ENCODE data around the gene LRP2. TPM values are rescaled to one million over a fixed set of nuclear protein-coding genes. Genes with fewer than 3 reads are reported as not detected.
"Not testable (repeated sequence)": the region's sequence is repeated elsewhere in the genome, so short reads cannot be mapped to it uniquely, and the experiment has no call there.

The LRP2 gene
- total RNA-seq, 2 experiments from 2014 or later: 1.4 to 1.6 TPM

- no peak for DNase-seq
Measured at GRCh38 chr2:169329688-169330554, 32.4 kb downstream of the LRP2 start.

GRCh38 chr2:169328785-169329184 lies 33.5 kb downstream of the LRP2 start:
- no peaks in the 10 kb centered on the region for H3K9me3 Mint-ChIP-seq
- no peak for DNase-seq
- H3K4me1 Mint-ChIP-seq: no peaks in the 10 kb centered on the region
- H3K27ac Mint-ChIP-seq: no peak overlapping the region
- H3K4me3 Mint-ChIP-seq: no peak overlapping the region
- H3K36me3 Mint-ChIP-seq: no peaks in the 10 kb centered on the region
- H3K27me3 Mint-ChIP-seq: peaks cover 6% of the 10 kb centered on the region

More at GRCh38 chr2:169329688-169330554, 32.4 kb downstream of the LRP2 start:
- H3K27ac Mint-ChIP-seq: no peak overlapping the region
- no peaks in the 10 kb centered on the region for H3K9me3 Mint-ChIP-seq
- no peak overlapping the region for H3K4me3 Mint-ChIP-seq
- no peaks in the 10 kb centered on the region for H3K4me1 Mint-ChIP-seq
- H3K27me3 Mint-ChIP-seq: peaks cover 6% of the 10 kb centered on the region
- H3K36me3 Mint-ChIP-seq: no peaks in the 10 kb centered on the region

GRCh38 chr2:169327837-169328236 lies 34.5 kb downstream of the LRP2 start:
- DNase-seq, H3K36me3 Mint-ChIP-seq, H3K27me3 Mint-ChIP-seq, H3K27ac Mint-ChIP-seq, H3K4me1 Mint-ChIP-seq, H3K9me3 Mint-ChIP-seq, H3K4me3 Mint-ChIP-seq: not testable (repeated sequence)

- not testable (repeated sequence) for H3K9me3 Mint-ChIP-seq, H3K27me3 Mint-ChIP-seq
Measured at GRCh38 chr2:169325886-169326285, 36.4 kb downstream of the LRP2 start.

GRCh38 chr2:169324581-169325260 lies 37.6 kb downstream of the LRP2 start:
- no peak overlapping the region for H3K4me3 Mint-ChIP-seq
- H3K9me3 Mint-ChIP-seq: no peaks in the 10 kb centered on the region
- no peak for DNase-seq
- no peaks in the 10 kb centered on the region for H3K4me1 Mint-ChIP-seq
- no peak overlapping the region for H3K27ac Mint-ChIP-seq
- peaks cover 4% of the 10 kb centered on the region for H3K27me3 Mint-ChIP-seq
- no peaks in the 10 kb centered on the region for H3K36me3 Mint-ChIP-seq

More at GRCh38 chr2:169325886-169326285, 36.4 kb downstream of the LRP2 start:
- not testable (repeated sequence) for H3K4me1 Mint-ChIP-seq, H3K4me3 Mint-ChIP-seq, DNase-seq, H3K27ac Mint-ChIP-seq, H3K36me3 Mint-ChIP-seq

- Mint-ChIP-seq H3K27ac (no peak overlapping the region), H3K4me1 (no peaks in the 10 kb centered on the region), H3K27me3 (peaks cover 5% of the 10 kb centered on the region), H3K4me3 (no peak overlapping the region), H3K36me3 (no peaks in the 10 kb centered on the region), H3K9me3 (no peaks in the 10 kb centered on the region)
- no peak for DNase-seq
Measured at GRCh38 chr2:169323841-169324240, 38.5 kb downstream of the LRP2 start.

GRCh38 chr2:169320561-169320960 lies 41.8 kb downstream of the LRP2 start:
- no peak overlapping the region for H3K4me3 Mint-ChIP-seq
- H3K27me3 Mint-ChIP-seq: peaks cover 23% of the 10 kb centered on the region
- H3K9me3 Mint-ChIP-seq: no peaks in the 10 kb centered on the region
- no peak for DNase-seq
- H3K27ac Mint-ChIP-seq: no peak overlapping the region
- H3K4me1 Mint-ChIP-seq: no peaks in the 10 kb centered on the region
- no peaks in the 10 kb centered on the region for H3K36me3 Mint-ChIP-seq

- Mint-ChIP-seq H3K4me3 (no peak overlapping the region), H3K4me1 (no peaks in the 10 kb centered on the region), H3K27me3 (peaks cover 36% of the 10 kb centered on the region), H3K9me3 (no peaks in the 10 kb centered on the region), H3K36me3 (no peaks in the 10 kb centered on the region), H3K27ac (no peak overlapping the region)
- no peak for DNase-seq
Measured at GRCh38 chr2:169315357-169315756, 47.0 kb downstream of the LRP2 start.

GRCh38 chr2:169308349-169308748 lies 54.0 kb downstream of the LRP2 start:
- not testable (repeated sequence) for H3K27ac Mint-ChIP-seq, H3K4me3 Mint-ChIP-seq, H3K36me3 Mint-ChIP-seq, DNase-seq, H3K4me1 Mint-ChIP-seq, H3K27me3 Mint-ChIP-seq
- peaks cover 13% of the 10 kb centered on the region for H3K9me3 Mint-ChIP-seq

- peaks cover 13% of the 10 kb centered on the region for H3K9me3 Mint-ChIP-seq
- not testable (repeated sequence) for H3K4me3 Mint-ChIP-seq, DNase-seq, H3K27ac Mint-ChIP-seq, H3K36me3 Mint-ChIP-seq, H3K4me1 Mint-ChIP-seq
- H3K27me3 Mint-ChIP-seq: peaks cover 16% of the 10 kb centered on the region
Measured at GRCh38 chr2:169304689-169305088, 57.6 kb downstream of the LRP2 start.

- no peak for DNase-seq
- Mint-ChIP-seq H3K9me3 (peaks cover 8% of the 10 kb centered on the region), H3K27me3 (peaks cover 16% of the 10 kb centered on the region), H3K27ac (no peak overlapping the region), H3K36me3 (no peaks in the 10 kb centered on the region), H3K4me3 (no peak overlapping the region), H3K4me1 (no peaks in the 10 kb centered on the region)
Measured at GRCh38 chr2:169303579-169304305, 58.6 kb downstream of the LRP2 start.

- no peak for DNase-seq
- H3K4me1 Mint-ChIP-seq: no peaks in the 10 kb centered on the region
- H3K9me3 Mint-ChIP-seq: peaks cover 4% of the 10 kb centered on the region
- H3K36me3 Mint-ChIP-seq: no peaks in the 10 kb centered on the region
- H3K27me3 Mint-ChIP-seq: peaks cover 26% of the 10 kb centered on the region
- H3K27ac Mint-ChIP-seq: no peak overlapping the region
- H3K4me3 Mint-ChIP-seq: no peak overlapping the region
Measured at GRCh38 chr2:169302364-169302763, 60.0 kb downstream of the LRP2 start.

- Mint-ChIP-seq H3K9me3 (peaks cover 4% of the 10 kb centered on the region), H3K27me3 (peaks cover 32% of the 10 kb centered on the region), H3K4me3 (no peak overlapping the region), H3K36me3 (no peaks in the 10 kb centered on the region), H3K27ac (no peak overlapping the region), H3K4me1 (no peaks in the 10 kb centered on the region)
- no peak for DNase-seq
Measured at GRCh38 chr2:169301596-169302335, 60.6 kb downstream of the LRP2 start.

- Mint-ChIP-seq H3K9me3 (peaks cover 4% of the 10 kb centered on the region), H3K4me3 (no peak overlapping the region), H3K27ac (no peak overlapping the region), H3K36me3 (no peaks in the 10 kb centered on the region), H3K4me1 (no peaks in the 10 kb centered on the region), H3K27me3 (peaks cover 37% of the 10 kb centered on the region)
- DNase-seq: no peak
Measured at GRCh38 chr2:169300636-169301530, 61.5 kb downstream of the LRP2 start.
